ENCODE measurements around the gene SNX30.

SNX30 gene

GRCh38 chr9:112885324-112885723 is 134.8 kb downstream of the SNX30 start:
- DNase-seq (ENCODE audit: low spot score): no peak

GRCh38 chr9:112886351-112886750 is 135.8 kb downstream of the SNX30 start:
- DNase-seq (ENCODE audit: low spot score): no peak

- peak; percentile 32 for DNase-seq (ENCODE audit: low spot score)
Measured at GRCh38 chr9:112887381-112887780, 136.8 kb downstream of the SNX30 start.

- DNase-seq (ENCODE audit: low spot score): no peak
Measured at GRCh38 chr9:112890106-112891081, 139.8 kb downstream of the SNX30 start, which contains the start of gene SLC46A2. SLC46A2 (minus strand) TSS chr9:112890876; CDS start chr9:112890681, 195 bp downstream.

- no peak for DNase-seq (ENCODE audit: low spot score)
Measured at GRCh38 chr9:112891521-112891920, 141.0 kb downstream of the SNX30 start.

GRCh38 chr9:112892981-112893380 is 142.4 kb downstream of the SNX30 start:
- DNase-seq (ENCODE audit: low spot score): no peak

- DNase-seq (ENCODE audit: low spot score): no peak
Measured at GRCh38 chr9:112894041-112894440, 143.5 kb downstream of the SNX30 start.

DNA sequence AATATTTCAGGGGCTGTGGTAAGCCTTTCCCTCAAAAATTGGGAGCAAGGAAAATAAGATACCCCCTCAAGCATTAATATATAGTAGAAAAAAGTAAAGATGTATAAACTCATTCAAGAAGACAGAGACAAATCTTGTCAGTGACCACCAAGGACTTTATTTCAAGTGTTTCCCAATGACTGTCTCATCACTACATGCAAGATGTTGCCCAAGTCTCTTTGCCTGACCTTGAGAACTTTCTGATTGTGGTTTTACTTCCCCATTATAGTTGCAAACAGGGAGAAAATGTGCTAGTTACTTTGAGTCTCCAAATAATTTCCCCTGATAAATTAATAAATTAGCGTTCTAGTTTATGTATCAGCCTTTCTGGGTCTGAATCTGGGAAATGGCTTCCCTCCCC is 144.1 kb downstream of the SNX30 start:
- no peak for DNase-seq (ENCODE audit: low spot score)

- no peak for DNase-seq (ENCODE audit: low spot score)
Measured at GRCh38 chr9:112896131-112896530, 145.6 kb downstream of the SNX30 start.

DNA sequence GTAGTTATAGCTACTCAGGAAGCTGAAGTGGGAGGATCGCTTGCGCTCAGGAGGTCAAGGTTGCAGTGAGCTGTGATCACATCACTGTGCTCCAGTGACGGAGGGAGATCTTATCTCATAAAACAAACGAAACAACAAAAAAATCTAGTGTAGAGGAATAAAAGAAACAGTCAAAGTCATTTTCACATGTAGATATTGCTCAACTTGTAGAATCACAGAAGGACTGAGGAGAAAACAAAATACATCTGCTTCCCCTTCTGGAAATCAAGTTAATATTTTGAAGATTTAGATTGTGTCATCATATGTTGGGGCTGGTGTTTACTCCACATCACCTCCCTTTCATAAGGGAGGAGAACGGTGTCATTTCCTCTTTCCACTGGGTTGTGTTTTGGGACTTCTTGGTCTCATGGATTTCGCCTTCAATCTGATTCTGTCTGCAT is 148.3 kb downstream of the SNX30 start:
- DNase-seq (ENCODE audit: low spot score): no peak

DNA sequence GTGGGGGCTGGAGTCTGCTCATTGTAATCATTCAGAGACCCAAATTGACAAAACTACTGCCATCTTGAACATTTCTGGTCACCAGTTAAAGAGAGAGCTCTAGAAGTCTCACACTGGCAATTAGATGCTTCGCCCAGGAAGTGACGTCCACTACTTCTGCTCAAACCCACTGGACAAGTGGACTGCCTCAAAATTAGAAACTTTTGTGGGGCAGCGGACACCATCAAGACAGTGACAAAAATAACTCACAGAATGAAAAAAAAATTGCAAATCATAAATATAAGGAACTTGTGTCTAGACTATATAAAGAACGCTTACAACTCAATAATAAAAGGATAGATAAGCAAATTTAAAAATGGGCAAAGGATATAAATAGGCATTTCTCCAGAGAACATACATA is 149.9 kb downstream of the SNX30 start:
- DNase-seq (ENCODE audit: low spot score): no peak

DNA sequence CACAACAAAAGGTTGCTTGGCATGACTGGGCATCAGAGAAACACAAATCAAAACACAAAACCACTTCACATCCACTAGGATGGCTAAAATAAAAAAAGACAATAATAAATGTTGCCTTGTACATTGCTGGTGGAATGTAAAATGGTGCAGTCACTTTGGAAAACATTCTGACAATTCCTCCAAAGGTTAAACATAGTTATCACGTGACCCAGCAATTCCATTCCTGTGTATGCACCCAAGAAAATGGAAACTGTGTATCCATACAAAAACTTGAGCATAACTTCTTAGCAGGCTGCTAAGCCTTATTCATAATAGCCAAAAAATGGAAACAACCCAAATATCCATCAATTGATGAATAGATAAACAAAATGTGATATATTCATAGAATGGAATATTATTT is 150.3 kb downstream of the SNX30 start:
- DNase-seq (ENCODE audit: low spot score): no peak

GRCh38 chr9:112905084-112905483 is 154.5 kb downstream of the SNX30 start:
- no peak for DNase-seq (ENCODE audit: low spot score)

- no peak for DNase-seq (ENCODE audit: low spot score)
Measured at GRCh38 chr9:112911736-112912135, 161.2 kb downstream of the SNX30 start.

DNA sequence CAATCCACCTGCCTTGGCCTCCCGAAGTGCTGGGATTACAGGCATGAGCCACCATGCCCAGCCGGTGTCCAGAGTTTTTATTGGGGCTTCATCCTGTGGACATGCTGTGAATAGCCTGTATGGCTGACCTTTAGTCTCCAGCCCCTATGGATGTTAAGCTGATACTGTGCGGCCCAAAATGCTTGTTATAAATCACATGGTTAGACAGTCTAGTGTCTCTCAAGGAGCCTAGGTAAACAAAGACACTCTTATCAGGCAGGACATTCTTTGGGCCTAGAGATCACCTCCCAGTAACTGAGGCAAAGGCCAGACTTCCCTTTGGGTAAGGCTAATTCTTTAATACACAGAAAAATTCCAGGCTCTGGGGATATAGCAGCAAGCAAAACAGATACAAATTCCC is 162.1 kb downstream of the SNX30 start:
- DNase-seq (ENCODE audit: low spot score): no peak

DNA sequence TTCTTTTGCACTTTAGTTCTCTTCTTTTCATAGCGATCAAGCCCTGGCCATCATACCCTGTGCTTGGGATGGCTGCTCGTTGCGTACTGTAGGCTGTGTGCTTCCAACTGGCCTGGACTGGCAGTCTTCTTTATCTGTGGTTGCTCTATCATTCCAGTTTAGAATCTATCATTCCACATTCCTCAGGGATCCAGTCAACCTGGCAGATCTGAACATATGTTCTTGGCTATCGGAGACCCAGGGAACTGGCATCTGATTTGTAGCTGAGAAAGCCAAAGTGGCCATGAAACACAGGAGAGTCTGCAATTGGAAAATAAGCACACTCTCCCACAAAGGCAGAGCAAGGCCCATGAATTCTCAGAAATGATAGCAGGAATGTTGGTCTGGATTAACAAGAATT is 162.8 kb downstream of the SNX30 start:
- no peak for DNase-seq (ENCODE audit: low spot score)

DNA sequence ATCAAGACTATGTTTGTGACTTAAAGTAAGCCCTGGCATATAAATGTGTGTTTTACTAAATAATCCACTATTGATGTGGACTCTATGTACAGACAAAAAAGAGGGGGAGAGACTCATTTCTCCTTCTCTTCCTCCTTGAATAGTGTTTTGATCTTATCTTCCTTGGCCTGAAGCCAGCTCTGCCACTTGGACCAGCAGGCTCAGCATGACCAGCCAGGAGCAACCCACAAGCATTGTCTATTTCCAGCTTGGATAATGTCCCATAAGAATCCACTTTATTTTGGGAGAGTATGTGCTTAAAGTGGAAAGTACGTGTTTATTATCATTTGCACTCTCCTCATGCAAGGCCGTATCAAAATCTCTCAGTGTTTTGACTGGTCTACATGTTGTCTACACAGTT is 164.0 kb downstream of the SNX30 start:
- DNase-seq (ENCODE audit: low spot score): no peak

DNA sequence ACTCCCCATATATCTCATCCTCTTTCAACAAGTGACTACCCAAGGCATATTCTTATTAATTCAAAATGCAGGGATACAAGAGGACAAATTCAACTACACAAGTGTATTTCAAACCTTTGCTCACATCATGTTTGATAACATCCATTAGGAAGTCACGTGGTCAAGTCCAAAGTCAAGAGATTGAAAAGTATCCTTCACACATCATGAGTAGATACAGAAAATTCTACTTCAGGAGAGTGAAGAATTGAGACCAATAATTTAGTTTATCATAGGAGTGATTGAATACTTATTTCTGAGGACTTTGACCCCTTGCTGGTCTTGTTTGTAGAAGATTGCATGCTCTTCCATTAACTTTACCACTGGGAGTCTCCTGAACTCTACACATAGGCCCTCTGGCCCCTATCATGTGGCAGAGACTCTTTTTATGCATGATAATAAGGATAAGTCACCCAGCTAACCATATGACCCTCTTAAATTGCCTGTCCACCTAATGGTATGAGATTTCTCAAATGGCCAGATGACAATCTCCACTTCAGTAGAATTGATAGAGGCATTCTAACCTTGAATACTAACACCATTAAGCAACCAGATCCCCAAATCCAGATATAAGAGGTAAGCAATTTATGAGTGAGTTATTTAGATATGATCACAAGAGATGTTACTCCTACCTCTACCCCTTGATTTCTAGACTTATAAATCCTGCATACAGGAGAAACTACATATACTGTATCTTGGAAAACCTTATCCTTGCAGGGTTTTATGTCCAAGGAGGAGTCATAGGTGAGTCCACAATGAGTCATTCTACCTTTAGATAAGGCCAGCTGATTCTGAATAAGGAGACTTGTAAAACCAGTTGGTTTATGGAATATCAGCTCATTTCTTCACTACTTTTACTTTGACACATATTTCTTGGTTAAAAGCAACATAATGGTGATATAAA is 166.8 kb downstream of the SNX30 start:
- no peak for DNase-seq (ENCODE audit: low spot score)

GRCh38 chr9:112917987-112918362 is 167.4 kb downstream of the SNX30 start:
- no peak for DNase-seq (ENCODE audit: low spot score)

GRCh38 chr9:112921549-112921948 is 171.0 kb downstream of the SNX30 start:
- DNase-seq (ENCODE audit: low spot score): peak; percentile 57

Data from Ammon's horn (tissue), 1 donor.